SU-DHL-6 (cell line): Measurements from ENCODE around the gene THAP2.

Experiments
- EZH2phosphoT487 ChIP-seq: fragments of 200-600 bp; sonication (generic), shearing (Covaris generic); conservative IDR thresholded peaks from 2 replicates; pipeline ENCODE4 v1.6.1; 2018; ENCODE audit warnings: mild to moderate bottlenecking, antibody characterized with exemption, low read length, moderate library complexity, mixed read lengths
- TF ChIP-seq, protein P1 (sequence below): fragments of 200-600 bp; sonication (generic); IDR thresholded peaks from one replicate; pipeline ENCODE4 v1.5.1; 2017; ENCODE audit warnings: antibody characterized with exemption, mild to moderate bottlenecking, low read length, moderate library complexity; ENCODE audit not compliant: insufficient read depth, poor library complexity, severe bottlenecking

DNA sequence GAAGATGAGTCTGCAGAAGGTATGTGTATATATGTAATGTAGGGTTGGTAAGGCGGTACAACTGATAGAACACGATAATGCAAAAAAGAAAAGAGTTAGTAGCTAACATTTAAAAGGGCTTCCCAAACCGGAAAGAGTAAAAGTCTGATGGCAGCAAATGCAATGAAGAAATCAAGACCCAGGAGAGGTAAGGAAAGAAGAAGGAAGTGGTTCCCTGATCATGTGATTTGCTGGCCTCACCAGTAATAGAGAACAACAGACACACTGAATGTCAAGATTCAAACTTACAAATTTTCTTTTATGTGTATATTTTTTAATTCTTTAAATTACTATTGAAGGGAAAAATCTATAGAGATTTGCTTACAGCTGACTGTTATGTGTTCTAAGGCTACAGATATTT lies 18.8 kb upstream of the THAP2 start:
- TF ChIP-seq, protein P1, sequence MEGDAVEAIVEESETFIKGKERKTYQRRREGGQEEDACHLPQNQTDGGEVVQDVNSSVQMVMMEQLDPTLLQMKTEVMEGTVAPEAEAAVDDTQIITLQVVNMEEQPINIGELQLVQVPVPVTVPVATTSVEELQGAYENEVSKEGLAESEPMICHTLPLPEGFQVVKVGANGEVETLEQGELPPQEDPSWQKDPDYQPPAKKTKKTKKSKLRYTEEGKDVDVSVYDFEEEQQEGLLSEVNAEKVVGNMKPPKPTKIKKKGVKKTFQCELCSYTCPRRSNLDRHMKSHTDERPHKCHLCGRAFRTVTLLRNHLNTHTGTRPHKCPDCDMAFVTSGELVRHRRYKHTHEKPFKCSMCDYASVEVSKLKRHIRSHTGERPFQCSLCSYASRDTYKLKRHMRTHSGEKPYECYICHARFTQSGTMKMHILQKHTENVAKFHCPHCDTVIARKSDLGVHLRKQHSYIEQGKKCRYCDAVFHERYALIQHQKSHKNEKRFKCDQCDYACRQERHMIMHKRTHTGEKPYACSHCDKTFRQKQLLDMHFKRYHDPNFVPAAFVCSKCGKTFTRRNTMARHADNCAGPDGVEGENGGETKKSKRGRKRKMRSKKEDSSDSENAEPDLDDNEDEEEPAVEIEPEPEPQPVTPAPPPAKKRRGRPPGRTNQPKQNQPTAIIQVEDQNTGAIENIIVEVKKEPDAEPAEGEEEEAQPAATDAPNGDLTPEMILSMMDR: no peak
- no peak for TF ChIP-seq EZH2phosphoT487
